Hematopoietic multipotent progenitor cell (in vitro differentiated cells): ENCODE data around the gene SEMA6D. TPM values are rescaled to one million over a fixed set of nuclear protein-coding genes. Genes with fewer than 3 reads are reported as not detected.
A peak's percentile ranks its signal among the peaks of the same experiment; 100 is the strongest.

Experiments used
- DNase-seq, 3 donors: peaks; one replicate each; pipeline ENCODE4 v3.0.0-alpha.2; 2011 to 2015; ENCODE audit warnings: low read depth in 2 of 3, low spot score in 2 of 3
- total RNA-seq: library from RNA; depleted of rRNA; stranded (reverse); fragments of >200 nt; gene quantifications from one replicate; pipeline ENCODE4 v1.2.3, GENCODE V29; 2012

SEMA6D gene
- total RNA-seq, 1 donor = under 0.01 TPM

DNA sequence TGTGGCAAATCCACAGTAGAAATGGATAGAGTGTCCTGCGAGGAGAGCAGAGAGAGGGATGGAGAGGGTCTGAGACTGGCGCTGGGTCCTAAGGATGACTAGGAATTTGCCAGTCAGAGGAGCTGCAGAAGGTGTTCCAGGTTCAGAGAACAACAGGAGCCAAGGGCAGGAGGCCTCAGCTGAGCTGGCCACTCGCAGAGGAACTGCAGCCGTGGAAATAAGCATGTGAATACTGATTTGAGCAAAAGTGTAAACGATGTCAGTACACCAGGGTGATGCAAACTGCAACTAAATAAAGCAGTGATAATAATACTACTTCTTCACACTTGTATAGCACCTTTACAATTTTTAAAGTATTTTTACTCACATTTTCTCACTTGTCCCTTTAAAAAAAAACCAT, 24.6 kb downstream of the SEMA6D start:
- DNase-seq = no peak

DNA sequence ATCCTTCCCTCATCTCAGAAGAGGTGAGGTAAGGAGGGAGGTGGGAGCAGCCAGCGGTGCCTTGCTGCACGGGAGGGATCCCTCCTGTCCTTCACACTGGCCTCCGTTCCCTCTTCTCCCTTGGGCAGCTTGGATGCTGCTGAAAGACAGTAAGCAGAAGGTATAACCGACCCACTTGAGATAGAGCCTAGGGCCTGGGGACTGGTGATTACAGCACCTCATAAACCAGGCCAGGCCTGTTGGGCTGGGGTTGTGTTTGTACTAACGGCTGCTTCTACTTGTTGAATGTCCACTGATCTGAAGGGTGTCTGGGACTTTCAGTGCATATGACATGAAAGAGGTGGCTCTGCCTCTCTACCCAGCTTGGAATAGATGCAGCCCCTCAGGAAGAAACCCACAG, 25.0 kb downstream of the SEMA6D start:
- no peak for DNase-seq

DNA sequence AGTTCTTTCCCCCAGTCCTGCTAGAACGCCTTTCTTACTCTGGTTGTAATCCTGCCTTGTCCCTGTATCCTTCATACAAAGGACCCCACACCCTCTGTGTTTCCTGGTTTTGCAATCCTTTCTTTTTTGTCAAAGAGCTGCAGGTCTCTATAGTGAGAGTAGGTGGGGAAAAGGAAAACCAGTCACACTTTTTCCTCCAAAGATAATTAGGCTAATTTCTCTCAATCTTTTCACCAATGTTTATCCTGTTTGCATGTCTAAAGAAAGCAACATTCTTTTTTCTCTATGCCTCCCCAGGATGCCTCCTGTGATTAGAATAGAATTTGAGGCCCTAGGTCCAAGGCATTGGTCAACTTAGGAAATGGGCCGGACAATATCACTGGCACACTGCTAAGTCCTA, 25.4 kb downstream of the SEMA6D start:
- no peak for DNase-seq

DNA sequence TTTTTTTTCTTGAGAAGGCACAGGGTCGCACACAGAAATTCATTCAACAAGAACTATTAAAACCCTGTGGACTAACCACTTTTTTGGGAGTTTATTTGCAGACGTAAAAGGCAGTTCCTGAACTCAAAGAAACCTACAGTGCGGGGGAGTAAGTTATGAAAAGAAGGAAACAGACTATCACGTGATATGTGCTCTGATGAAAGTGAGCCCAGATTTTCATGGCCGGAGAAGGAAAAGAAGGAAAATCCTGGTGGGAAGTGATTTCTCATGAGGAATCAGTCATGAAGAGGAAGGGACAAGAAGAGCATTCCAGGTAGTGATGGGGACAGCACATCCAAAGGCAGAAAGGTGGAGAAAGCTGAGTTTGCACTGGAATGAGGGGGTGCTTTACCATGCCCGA, 26.1 kb downstream of the SEMA6D start:
- no peak for DNase-seq

DNA sequence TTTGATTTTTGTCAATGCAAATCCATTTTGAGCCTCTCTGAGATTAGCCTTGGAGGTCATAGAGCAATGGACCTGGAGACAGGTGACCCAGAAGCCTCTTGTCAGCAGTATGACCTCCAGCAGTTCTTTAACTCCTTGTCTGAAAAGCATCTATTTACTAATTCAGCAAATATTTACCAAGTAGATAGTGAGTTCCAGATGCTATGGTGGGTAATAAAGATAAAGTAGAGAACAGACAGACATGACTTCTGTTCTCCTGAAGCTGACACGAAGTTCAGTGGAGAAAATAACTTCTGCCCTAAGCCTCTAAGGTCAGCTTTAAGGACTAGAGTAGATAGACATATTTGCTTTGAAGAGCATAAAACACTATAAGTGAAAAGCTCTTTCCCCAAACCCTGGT, 26.6 kb downstream of the SEMA6D start:
- no peak for DNase-seq

DNA sequence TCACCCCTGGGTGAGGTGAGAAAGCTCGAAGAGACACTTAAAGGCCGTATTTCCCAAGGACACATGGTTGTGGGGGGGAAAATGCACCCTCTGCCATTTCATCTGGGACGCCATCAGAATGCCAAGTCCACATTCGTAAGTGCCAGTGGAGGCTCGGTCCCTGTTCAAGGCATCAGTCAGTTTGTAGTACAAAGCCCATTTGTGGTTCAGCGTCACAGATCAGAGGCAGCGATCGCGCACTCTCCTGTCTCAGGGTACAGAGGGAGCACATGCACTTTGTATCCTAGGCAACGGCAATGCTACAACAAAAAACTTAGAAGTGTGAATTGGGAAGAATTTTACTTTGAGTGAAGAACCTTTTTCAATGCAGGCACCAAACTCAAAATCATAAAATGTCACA, 27.2 kb downstream of the SEMA6D start:
- no peak for DNase-seq

DNA sequence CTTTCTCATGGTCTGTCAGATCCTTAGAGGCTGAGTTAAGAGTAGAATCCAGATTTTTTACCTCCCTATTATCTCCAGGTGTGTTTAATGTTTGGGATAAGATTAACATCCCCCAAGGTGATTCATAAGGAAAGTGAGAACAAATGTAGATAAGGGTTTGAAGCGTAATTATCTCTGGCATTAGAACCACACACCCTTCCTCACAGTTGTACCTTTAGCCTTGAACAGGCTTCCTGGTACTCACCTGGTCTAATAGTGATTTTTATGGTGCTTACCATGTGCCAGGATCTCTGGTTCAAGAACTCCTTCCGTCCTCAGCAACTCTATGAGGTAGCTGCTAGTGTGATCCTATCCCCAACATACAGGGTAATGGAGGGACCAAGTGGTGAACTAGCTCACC, 27.7 kb downstream of the SEMA6D start:
- DNase-seq = no peak

DNA sequence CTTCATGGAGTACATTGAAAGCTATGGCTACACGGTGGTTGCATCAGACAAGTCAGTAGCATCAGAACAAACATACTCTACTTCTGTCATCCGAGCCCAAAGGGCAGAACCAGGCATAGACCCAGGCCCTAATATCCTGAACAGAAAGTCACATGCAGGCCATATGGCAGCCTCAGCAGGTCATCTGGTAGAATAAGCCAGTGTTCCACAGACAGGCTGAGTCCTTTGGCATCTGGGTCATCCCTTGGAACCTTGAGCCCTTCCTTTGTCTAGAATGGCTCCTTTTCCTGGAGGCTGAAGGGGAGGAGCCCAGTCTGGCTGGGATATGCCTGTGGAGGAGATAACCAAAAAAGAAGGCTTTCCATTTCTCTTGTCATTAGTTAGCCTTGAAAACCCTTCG, 29.2 kb downstream of the SEMA6D start:
- no peak for DNase-seq

DNA sequence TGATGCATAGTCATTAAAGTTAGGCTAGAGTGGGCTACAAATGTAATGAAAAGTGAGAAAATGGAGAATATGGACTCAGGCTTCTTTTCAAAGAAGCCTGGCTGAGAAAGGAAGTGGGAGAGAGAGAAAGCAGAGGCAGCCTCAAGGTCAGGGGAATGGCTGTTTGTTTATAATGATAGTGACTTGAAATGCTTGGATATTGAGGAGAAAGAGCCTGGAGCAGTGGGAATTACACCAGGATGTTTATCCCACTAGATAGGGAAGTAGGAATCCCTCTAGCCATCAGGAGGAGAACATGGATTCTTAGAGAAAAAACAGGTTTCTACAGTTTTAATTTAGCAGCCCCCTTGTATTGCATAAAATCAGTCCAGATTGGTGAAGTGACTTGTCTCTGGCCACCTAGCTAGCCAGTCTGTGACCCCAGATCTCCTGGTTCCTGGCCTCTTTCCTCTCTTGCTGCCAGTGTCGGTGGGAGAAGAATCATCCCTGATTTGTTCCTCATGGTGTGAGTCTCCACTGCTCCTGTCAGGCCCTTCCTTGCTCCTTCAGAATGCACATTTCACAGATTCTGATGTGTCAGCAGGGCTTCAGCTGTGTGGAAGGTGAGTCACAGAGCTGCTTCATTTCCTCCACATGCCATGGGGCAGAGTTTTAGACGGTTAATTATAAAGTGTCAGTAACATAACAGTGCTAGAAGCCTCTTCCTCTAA, 32.9 kb downstream of the SEMA6D start:
- no peak for DNase-seq

DNA sequence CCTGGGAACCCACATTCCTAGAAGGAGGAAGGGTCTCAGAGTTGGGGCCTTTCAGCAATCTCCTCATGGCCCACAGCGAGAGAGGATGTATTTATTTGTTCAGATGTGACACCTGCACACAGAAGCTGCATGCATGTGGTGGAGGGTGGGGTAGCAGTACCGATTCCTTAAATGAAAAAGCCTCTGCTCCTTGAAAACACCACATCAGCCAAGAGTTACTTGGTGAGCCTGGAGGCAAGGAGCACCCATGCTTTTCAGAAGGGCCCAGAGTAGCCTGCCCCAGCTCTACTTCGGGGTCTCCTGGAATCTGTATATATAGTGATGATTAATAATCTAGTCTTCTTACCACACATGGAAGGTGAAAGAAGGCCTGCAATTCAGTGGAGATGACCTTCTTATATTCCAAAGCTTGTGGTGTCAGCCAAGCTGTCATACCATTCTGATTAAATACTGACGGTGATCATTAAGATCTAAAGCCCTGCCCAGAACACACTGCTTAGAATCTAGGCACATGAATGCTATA, 33.5 kb downstream of the SEMA6D start:
- no peak for DNase-seq

DNA sequence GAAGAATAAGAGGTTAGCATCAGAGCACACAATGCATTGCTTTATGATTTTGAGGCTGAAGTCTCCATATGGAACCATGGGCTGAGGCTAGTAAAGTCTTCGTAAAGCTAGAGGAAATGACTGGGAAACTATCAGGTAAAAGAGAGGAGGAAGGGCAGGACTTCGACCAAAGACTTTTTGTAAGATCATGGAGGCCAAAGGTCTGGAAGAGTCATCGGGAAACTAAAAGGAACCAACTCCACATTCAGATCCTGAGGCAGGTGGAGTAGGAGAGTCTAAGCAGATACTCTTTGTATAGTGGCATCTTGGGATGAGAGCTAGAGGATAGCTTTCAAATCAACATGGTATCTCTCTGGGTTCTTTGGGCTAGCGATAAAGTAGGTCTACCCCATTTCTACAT, 36.3 kb downstream of the SEMA6D start:
- DNase-seq = no peak

DNA sequence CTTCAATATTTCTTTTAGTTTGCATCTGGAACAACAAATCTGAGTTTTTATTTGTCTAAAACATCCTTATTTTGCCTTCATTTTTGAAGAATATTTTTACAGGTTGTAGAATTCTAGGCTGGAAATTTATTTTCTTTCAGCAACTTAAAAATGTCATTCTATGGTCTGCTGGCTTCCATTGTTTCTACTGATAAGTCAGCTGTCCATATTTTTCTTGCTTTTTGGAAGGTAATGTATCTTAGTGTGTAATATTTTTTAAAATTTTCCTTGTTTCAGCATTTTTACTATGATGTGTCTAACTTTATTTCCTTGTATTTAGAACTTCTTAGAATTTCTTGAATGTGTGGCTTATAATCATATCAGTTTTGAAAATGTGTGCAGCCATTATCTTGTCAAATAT, 37.0 kb downstream of the SEMA6D start:
- DNase-seq = peak in 1 of 3 donors; percentile 11

DNA sequence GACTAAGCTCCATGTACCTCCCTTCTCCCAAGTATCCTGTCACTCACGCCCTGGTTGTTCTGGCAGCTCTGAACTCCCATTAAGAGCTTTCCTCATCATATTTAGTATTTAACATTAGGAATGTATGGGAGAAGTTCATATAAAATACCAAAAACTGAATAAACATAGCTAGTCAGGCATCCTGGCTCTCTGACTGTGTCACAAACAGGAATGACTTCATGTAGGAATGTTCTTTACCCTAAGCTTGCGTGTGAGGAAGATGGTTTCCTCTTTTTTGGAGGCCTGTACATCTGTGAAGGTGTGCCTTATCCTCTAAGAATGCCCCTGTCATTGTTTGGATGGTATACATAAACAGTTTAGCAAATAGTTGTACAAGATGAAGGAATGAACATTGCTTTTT, 38.6 kb downstream of the SEMA6D start:
- DNase-seq = no peak

DNA sequence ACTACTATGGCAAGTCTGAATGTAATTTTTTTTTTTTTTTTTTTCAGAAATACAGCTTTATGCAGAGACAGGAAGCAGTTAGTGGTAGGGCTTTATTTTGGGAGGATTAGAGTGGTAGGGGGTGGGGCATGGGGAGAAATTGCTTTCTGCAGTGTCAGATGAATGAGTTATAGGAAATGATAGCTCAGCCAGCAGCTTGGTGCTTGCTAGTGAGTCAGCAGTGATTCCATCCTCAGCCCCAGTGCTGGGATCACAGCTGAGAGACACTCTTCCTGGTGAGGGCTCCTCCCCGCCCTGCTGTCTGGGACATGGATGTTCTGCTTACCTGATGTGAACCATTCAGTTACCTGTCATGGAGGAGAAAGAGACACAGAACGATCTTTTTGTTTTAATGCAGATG, 39.6 kb downstream of the SEMA6D start:
- DNase-seq = no peak

DNA sequence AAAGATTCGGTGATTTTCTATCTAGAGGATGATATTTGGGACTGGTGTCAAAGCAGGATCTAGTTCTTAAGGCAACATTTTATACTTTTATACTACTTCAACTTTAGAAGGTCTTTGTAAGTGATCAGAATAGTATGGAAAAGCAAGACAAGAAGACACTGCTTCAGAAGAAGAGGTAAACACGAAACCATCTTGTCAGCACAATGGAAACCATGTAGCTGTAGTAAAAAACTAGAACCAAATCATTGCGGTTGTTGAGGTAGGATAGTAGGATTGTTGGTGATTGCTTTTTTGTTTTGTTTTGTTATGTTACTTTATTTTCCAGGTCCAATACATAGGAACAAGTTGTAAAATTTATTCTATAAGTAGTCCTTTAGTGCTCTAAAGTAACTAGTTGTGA, 40.0 kb downstream of the SEMA6D start:
- DNase-seq = no peak

DNA sequence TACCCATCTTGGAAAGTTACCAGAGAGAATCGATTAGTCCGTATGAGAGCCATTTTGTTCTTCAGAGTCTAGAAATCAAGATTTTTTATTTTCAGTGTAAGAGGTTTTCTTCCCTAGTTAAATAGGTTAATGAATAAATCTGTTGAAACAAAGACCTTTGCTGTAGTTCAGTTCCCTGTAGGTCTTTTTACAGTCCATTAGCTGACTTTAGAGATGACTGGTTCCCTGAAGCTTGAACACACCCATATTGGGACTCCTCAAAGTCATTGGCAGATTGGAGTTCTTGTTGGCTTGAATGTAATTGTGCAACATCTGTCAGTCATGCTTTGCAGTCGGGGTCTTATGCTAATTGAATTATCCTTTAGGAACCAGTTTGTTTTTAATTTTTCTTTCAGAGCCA, 45.3 kb downstream of the SEMA6D start:
- DNase-seq = no peak

DNA sequence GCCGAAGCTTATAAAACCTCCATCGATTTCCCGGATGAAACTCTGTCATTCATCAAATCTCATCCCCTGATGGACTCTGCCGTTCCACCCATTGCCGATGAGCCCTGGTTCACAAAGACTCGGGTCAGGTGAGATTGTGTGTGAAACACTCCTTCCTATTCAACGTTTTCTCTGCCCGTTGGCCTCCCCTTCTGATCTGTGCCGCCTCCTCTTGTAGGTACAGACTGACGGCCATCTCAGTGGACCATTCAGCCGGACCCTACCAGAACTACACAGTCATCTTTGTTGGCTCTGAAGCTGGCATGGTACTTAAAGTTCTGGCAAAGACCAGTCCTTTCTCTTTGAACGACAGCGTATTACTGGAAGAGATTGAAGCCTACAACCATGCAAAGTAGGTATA, 47.4 kb downstream of the SEMA6D start:
- DNase-seq = no peak

DNA sequence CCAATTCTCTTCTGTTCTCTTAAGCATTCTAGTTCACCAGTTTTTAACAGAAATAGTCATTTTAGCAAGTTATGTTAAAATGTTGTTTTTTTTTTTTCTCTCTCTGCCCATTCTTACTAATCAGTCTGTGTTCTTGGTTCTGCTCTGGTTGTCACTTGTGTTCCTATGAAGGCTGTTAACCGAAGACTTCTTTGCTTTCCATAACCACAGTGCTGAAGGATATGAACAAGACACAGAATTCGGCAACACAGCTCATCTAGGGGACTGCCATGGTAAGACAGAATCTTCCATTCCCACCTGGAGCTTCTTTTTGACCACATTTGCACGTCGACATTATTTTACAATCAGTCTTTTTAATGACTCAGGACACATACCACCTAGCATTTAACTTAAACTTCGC, 49.1 kb downstream of the SEMA6D start:
- no peak for DNase-seq

DNA sequence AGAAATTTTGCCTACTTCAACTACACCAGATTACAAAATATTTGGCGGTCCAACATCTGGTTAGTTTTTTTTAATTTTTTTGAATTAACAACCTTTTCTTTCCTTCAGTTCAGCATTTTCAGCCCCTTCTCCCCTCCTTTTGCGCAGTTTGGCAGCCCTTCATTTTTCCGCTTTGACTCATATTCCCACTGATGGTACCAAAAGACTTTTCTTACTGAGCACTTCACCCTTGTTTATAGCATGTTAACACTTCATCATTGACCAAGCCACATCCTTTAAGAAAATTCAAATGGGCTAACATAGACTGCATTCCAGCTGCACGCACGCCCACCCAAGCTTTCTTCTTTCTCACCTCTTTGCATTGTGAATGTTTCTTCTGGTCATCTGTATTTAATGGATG, 49.7 kb downstream of the SEMA6D start:
- DNase-seq = no peak

DNA sequence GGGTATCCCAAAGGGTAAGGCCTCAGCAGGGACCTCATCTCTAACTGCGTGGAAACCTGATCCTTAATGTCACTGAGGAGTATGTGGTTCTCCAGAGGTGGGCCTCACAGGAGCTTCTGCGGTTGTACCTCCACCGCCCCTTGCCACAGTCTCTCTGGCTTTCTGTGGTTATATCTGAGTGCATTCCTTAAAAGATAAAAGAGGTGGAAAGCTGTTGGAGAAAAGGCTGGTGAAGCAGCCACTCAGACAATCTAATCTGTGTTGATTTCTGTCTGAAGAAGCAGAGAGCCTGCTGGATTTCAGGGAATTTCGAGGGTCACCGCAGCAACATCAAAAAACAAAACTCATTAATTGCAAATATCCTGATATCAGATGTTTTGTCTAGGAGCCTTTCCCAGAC, 51.4 kb downstream of the SEMA6D start:
- no peak for DNase-seq

DNA sequence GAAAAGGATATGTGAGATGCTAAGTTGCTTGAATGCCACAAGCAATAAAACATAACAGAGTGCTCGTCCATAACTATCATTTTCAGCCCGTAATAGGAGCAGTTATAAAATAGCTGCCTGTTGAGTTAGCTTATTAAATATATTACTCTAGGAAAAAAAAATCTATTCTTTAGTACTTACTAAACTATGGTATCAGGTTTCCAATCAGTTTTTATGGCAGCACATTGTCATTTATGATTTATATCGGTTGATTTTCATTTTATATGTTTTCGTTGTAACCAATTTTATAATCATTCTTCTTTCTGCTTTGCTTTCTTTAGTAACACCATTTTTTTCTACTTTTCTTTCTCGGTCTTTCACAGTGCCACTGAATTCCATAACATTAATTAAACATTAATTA, 51.9 kb downstream of the SEMA6D start:
- DNase-seq = no peak

DNA sequence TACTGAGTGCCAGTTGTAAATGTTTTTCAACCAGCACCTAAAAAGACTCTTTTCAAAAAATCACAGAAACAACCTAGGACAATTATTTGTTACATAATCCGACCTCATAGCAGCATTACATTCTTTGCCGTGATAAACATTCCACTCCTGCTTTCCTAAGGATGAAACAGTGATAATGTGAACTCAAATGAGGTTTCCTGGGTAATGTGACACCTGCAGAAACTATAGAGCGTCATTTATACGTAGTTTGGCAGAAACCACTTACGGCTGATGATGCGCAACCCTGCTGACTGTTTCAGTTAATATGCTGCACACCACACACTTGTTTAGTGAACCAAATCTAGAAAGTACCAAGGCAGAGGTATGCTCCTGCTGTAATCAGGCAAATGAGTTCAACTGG, 55.8 kb downstream of the SEMA6D start:
- DNase-seq = no peak

DNA sequence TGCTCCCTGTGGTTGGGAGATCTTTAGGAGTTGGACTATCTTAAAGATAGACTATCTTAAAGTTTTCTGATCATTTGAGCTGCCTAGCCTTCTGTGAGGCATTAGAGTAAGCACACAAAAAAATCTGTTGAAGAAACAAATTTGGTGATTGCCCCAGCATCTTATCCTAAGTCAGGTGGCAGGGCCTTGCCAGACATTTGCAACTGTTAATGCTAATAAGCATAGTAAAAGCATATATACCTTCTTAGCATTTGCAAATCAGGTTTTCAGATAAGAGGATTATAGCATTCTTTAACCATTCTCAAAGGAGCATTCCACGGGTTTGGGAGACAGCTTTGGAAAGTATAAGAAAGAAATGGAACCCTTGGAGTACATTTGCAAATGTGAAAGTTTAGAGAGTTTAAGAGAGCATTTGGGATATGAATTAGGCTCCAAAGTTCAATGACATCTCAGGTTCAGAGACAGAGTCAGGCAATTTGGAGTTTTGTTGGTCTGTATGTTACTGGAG, 61.0 kb downstream of the SEMA6D start:
- DNase-seq = no peak
